GM19025 (cell line): Measurements from ENCODE around the gene APOBEC3F.
"Not testable (repeated sequence)": the region's sequence is repeated elsewhere in the genome, so short reads cannot be mapped to it uniquely, and the experiment has no call there.

Experiments used
- ATAC-seq: cut with Tn5 transposase; IDR thresholded peaks from one replicate; pipeline ENCODE4 v1.9.1; 2021; ENCODE audit warnings: mild to moderate bottlenecking, low read depth, moderate library complexity; ENCODE audit not compliant: unreplicated experiment

APOBEC3F gene

DNA sequence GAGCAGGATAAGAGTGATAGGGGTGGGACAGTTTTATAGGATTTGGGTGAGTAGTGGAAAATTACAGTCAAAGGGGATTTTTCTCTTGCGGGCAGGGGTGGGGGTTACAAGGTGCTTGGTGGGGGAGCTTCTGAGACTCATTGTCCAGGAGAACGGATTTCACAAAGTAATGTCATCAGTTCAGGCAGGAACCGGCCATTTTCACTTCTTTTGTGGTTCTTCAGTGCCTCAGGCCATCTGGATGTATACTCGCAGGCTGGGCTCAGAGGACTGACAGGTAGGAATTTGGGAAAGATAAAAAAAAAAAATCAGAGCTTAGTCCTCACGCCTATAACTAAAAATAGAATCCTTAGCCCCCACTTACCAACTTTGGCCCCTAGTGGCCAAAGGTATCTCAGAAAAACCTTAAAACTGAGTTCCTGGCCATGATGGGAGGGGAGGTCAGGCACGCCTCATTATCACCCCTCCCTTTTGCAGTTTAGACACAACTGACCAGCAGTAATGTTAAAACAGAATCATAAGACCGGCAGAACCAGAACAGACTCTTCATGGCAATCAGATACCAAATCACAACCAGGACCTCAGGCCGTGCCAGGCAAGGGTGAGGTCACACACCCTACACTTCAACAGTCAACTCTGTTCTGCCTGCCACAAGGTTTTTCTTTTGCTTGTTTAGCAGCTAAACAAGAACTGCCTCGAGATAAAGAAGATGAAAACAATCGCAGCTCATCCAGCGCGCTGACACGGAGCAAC is 27.5 kb downstream of the APOBEC3F start:
- no peak for ATAC-seq

GRCh38 chr22:39070186-39070585 is 29.5 kb downstream of the APOBEC3F start:
- no peak for ATAC-seq

GRCh38 chr22:39072581-39072981 is 31.9 kb downstream of the APOBEC3F start:
- ATAC-seq, result not testable (repeated sequence)

GRCh38 chr22:39073981-39074380 is 33.3 kb downstream of the APOBEC3F start:
- ATAC-seq, result no peak

DNA sequence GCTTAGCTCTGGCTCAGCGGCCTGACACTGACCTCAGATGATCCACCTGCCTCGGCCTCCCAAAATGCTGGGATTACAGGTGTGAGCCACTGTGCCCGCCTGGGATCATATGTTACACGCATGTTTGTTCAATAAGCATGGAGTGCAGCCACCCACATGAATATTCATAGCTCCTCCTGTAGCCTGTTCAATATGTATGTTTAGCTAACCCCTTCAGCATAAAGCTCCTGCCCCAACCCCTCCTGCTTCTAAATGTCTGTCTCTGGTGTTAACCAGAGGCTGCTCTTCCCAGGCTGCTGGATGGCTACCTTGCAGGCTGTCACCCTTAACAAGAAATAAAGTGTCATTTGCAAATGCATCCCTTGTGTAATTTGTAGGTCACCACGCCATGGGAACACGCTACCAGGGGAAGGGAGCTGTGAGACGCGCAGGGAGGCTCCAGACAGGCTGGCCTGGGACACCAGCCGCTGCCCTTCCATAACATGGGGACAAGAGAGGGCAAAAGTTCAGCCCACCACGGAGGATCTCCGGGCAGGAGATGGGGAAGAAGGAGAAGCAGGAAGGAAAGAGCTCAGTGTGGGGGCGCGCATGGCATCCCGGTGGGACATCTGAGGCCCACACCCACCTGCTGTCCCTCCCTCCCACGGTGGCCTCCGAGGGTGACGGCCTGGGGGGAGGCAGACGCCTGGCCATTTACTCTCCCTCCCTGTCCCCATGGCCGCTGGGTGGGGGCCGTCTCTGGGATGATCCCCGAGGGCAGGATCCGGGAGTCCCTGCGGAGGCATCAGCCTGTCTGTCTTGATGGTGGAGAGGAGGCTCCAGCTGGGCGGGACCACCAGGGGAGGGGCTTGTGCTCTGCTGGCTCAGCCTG is 35.7 kb downstream of the APOBEC3F start:
- not testable (repeated sequence) for ATAC-seq

DNA sequence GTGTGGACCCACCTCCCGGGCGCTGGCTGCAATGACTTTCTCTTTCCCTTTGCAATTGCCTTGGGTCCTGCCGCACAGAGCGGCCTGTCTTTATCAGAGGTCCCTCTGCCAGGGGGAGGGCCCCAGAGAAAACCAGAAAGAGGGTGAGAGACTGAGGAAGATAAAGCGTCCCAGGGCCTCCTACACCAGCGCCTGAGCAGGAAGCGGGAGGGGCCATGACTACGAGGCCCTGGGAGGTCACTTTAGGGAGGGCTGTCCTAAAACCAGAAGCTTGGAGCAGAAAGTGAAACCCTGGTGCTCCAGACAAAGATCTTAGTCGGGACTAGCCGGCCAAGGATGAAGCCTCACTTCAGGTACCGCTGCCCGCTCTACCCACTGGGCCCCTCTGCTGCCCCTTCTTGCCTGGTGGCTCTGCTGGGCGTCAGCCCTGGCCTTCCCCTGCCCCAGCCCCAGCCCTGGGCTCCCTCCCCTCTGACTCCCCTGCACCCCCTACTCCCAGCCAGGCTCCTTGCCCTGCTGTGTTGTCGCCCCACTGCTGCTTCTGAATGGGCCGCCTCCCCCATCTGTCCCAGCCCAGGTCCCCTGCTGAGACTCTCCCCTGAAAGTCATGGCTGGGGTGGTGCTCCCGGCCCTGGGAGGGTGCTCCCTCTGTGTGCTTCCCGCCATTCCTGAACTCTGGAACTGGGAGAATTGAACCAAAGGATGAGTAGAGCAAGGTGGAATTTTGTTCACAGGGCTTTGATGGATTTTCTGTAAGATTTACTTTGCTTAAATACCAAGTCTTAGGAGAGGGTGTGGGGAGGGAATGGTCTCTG is 36.6 kb downstream of the APOBEC3F start, which contains the start of gene APOBEC3G:
TSS of gene APOBEC3G (plus strand) at position 250 of the 815 bp plus-strand sequence. CDS start at position 337, 87 bp downstream.
- ATAC-seq, result peak; percentile 89

DNA sequence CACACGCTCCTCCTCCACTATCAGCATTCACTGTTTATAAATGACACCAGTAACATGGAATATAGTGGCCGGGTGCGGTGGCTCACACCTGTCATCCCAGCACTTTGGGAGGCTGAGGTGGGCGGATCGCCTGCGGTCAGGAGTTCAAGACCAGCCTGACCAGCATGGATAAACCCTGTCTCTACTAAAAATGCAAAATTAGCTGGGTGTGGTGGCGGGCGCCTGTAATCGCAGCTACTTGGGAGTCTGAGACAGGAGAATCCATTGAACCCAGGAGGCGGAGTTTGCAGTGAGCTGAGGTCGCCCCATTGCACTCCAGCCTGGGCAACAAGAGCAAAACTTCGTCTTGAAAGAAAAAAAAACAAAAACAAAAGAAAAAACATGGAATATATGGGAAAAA is 37.2 kb downstream of the APOBEC3F start:
- not testable (repeated sequence) for ATAC-seq

GRCh38 chr22:39078329-39078728 is 37.7 kb downstream of the APOBEC3F start:
- ATAC-seq, result no peak

- ATAC-seq, result not testable (repeated sequence)
Measured at GRCh38 chr22:39079054-39079637, 38.5 kb downstream of the APOBEC3F start.

- no peak for ATAC-seq
Measured at GRCh38 chr22:39080052-39080762, 39.5 kb downstream of the APOBEC3F start.

- ATAC-seq, result no peak
Measured at GRCh38 chr22:39081016-39081415, 40.4 kb downstream of the APOBEC3F start.

GRCh38 chr22:39081598-39081997 is 40.9 kb downstream of the APOBEC3F start:
- ATAC-seq, result no peak

- ATAC-seq, result no peak
Measured at GRCh38 chr22:39083212-39084165, 42.8 kb downstream of the APOBEC3F start.

- no peak for ATAC-seq
Measured at GRCh38 chr22:39084666-39085065, 44.0 kb downstream of the APOBEC3F start.

- ATAC-seq, result no peak
Measured at GRCh38 chr22:39087098-39087497, 46.4 kb downstream of the APOBEC3F start.

- ATAC-seq, result no peak
Measured at GRCh38 chr22:39087881-39088684, 47.4 kb downstream of the APOBEC3F start.

- no peak for ATAC-seq
Measured at GRCh38 chr22:39088685-39089032, 48.0 kb downstream of the APOBEC3F start.

DNA sequence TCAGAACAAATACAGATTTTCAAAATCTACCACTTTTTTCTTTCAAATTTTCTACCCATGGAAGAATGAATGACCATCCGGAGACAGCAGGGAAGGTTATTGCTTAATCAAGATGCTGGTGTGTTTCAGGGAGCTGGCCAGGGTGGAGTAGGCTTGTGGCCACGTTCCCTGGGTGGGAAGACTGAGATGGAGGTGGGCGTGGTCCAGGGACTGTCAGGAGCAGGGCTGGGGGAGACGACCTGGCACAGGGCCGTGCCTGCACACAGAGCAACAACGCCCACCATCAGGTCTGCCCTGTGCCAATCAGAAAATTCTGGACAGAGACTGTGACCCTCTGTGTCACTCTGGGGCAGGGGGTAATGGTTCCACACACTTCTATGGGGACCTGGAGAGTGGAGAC is 49.3 kb downstream of the APOBEC3F start:
- ATAC-seq, result no peak
